IPS-18c (cell line): Measurements from ENCODE around the gene CD180.

ENCODE experiments used
- H3K4me3 ChIP-seq: 2 replicates; pipeline ENCODE4 v1.7.0; 2013; ENCODE audit warnings: low read depth, mild to moderate bottlenecking, low read length, moderate library complexity; ENCODE audit not compliant: insufficient read depth
- H3K9me3 ChIP-seq: one replicate; pipeline ENCODE4 v1.6.1; 2013; ENCODE audit warnings: mild to moderate bottlenecking, low read length, moderate library complexity; ENCODE audit not compliant: control insufficient read depth, insufficient read depth

CD180 gene

GRCh38 chr5:67195406-67196275, 958 bp downstream of the CD180 start:
- no peaks in the 10 kb centered on the region for H3K9me3 ChIP-seq
- no peak overlapping the region for H3K4me3 ChIP-seq

- Histone ChIP-seq H3K4me3 (no peak overlapping the region), H3K9me3 (no peaks in the 10 kb centered on the region)
Measured at GRCh38 chr5:67194166-67194565, 2.4 kb downstream of the CD180 start.

GRCh38 chr5:67193439-67193807, 3.2 kb downstream of the CD180 start:
- H3K4me3 ChIP-seq: no peak overlapping the region

GRCh38 chr5:67192719-67193438, 3.7 kb downstream of the CD180 start:
- H3K9me3 ChIP-seq: no peaks in the 10 kb centered on the region
- no peak overlapping the region for H3K4me3 ChIP-seq

More at GRCh38 chr5:67193439-67193807, 3.2 kb downstream of the CD180 start:
- H3K9me3 ChIP-seq: no peaks in the 10 kb centered on the region

GRCh38 chr5:67190861-67191260, 5.7 kb downstream of the CD180 start:
- H3K4me3 ChIP-seq: no peak overlapping the region
- no peaks in the 10 kb centered on the region for H3K9me3 ChIP-seq

- H3K9me3 ChIP-seq: no peaks in the 10 kb centered on the region
Measured at GRCh38 chr5:67190410-67190809, 6.2 kb downstream of the CD180 start.

GRCh38 chr5:67189931-67190330, 6.7 kb downstream of the CD180 start:
- H3K4me3 ChIP-seq: no peak overlapping the region
- H3K9me3 ChIP-seq: peaks cover under 1% of the 10 kb centered on the region

More at GRCh38 chr5:67190410-67190809, 6.2 kb downstream of the CD180 start:
- no peak overlapping the region for H3K4me3 ChIP-seq

- Histone ChIP-seq H3K4me3 (no peak overlapping the region), H3K9me3 (peaks cover 2% of the 10 kb centered on the region)
Measured at GRCh38 chr5:67189079-67189354, 7.6 kb downstream of the CD180 start.

GRCh38 chr5:67188274-67189078, 8.1 kb downstream of the CD180 start:
- peaks cover 2% of the 10 kb centered on the region for H3K9me3 ChIP-seq
- H3K4me3 ChIP-seq: no peak overlapping the region

- peaks cover 2% of the 10 kb centered on the region for H3K9me3 ChIP-seq
- no peak overlapping the region for H3K4me3 ChIP-seq
Measured at GRCh38 chr5:67187006-67187715, 9.4 kb downstream of the CD180 start.

GRCh38 chr5:67183859-67184258, 12.7 kb downstream of the CD180 start:
- peaks cover 2% of the 10 kb centered on the region for H3K9me3 ChIP-seq

GRCh38 chr5:67182301-67182790, 14.3 kb downstream of the CD180 start:
- Histone ChIP-seq H3K9me3 (peaks cover 3% of the 10 kb centered on the region), H3K4me3 (no peak overlapping the region)

More at GRCh38 chr5:67183859-67184258, 12.7 kb downstream of the CD180 start:
- no peak overlapping the region for H3K4me3 ChIP-seq

- no peak overlapping the region for H3K4me3 ChIP-seq
- peaks cover 4% of the 10 kb centered on the region for H3K9me3 ChIP-seq
Measured at GRCh38 chr5:67181648-67182221, 14.9 kb downstream of the CD180 start.

- Histone ChIP-seq H3K4me3 (no peak overlapping the region), H3K9me3 (peaks cover 3% of the 10 kb centered on the region)
Measured at GRCh38 chr5:67179697-67180361, 16.8 kb downstream of the CD180 start.

- Histone ChIP-seq H3K4me3 (no peak overlapping the region), H3K9me3 (peaks cover 2% of the 10 kb centered on the region)
Measured at GRCh38 chr5:67178966-67179365, 17.6 kb downstream of the CD180 start.

- H3K4me3 ChIP-seq: no peak overlapping the region
- H3K9me3 ChIP-seq: peaks cover 2% of the 10 kb centered on the region
Measured at GRCh38 chr5:67178085-67178484, 18.5 kb downstream of the CD180 start.
